DOHH2 (cell line): Measurements from ENCODE around the gene TIMM17B.

Source experiments
- CTCF ChIP-seq: fragments of 200-600 bp; sonication (generic); IDR thresholded peaks from one replicate; pipeline ENCODE4 v1.5.1; 2014; ENCODE audit warnings: antibody characterized with exemption, mild to moderate bottlenecking, low read depth, low read length; ENCODE audit not compliant: poor library complexity, severe bottlenecking
- EZH2phosphoT487 ChIP-seq: fragments of 200-600 bp; sonication (generic); IDR thresholded peaks from 2 replicates; pipeline ENCODE4 v1.6.1; 2017; ENCODE audit warnings: borderline replicate concordance, mild to moderate bottlenecking, antibody characterized with exemption, low read length, moderate library complexity, mixed read lengths

DNA sequence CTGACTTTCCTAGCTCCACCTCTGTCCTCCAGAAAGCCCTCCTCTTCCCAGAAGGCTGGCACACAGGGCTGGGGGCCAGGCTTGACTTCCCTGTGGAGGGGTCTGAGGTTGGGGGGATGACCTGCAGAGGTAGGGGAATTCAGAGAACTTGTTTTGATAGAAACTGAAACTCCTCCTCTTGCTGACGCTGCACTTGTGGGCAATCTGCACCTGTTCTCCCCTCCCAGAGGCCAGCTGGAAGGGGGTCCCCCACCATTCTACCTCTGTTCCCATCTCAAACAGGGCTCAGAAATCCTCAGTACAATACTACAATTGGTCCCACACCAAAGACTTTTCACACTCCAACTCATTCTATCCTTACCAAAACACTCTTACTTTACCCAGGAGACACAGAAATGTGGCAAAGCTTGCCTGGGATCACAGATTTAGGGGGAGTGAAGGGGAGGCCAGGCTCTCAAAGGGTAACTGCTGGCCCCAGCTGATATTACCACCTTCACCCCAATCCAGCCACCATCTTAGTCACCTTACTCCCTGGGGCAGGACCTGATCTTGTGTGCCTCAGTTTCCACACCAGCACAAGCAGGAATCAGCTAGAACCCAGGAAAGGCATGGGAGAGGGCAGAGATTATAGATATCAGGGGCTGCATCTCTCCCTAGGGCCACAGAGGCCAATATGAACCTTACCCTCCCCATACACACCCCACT is 41.3 kb upstream of the TIMM17B start:
- TF ChIP-seq CTCF (no peak), EZH2phosphoT487 (no peak)
